ENCODE results near the gene PCSK2.

The PCSK2 gene

DNA sequence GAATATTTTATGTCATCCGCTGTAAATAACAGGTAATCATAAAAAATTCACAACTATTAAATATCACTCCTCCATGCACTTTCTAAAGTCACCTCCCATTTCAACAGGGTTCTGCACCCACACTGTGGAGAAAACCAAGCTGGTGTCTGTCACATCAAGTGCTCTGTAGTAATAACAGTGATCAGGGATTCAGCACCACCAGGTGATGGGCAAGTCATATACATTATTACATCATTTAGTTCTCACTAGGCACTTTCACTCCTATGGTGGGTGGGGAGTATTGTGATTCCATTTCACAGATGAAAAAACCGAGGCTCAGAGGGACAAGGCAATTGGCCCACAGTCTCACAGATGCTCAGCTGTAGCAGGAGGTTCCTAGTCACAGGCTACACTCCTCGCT is 295.7 kb downstream of the PCSK2 start:
- no peak for TF ChIP-seq CTCF (IDR thresholded peaks at IDR 0.05; ENCODE audit: borderline replicate concordance, insufficient read depth, low read depth, low read length)
- H3K4me3 ChIP-seq (ENCODE audit: low read depth, low read length) = no peak overlapping the region

DNA sequence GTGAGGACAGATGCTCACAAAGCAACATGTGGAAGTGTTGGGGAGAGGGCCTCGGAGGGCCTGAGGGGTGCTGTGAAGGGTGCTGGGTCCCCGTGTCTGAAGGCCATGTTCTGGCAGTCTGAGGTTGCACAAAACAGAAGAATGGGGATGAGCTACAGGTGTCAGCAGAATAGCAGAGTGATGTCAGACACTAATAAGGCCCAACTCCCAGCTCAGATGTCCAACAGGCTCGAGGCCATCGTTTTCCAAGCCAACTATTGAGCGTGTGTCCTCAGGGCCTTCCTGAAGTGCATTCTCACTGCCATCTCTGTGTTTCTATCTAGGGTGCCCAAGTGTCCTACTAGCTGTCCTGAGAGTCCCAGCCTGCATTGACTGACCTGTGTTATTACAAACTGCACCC is 296.5 kb downstream of the PCSK2 start:
- TF ChIP-seq CTCF (IDR thresholded peaks at IDR 0.05; ENCODE audit: borderline replicate concordance, insufficient read depth, low read depth, low read length) = no peak
- no peak overlapping the region for H3K4me3 ChIP-seq (ENCODE audit: low read depth, low read length)

GRCh38 chr20:17524560-17524959 is 297.7 kb downstream of the PCSK2 start:
- no peak for TF ChIP-seq CTCF (IDR thresholded peaks at IDR 0.05; ENCODE audit: borderline replicate concordance, insufficient read depth, low read depth, low read length)
- no peak overlapping the region for H3K4me3 ChIP-seq (ENCODE audit: low read depth, low read length)

- no peak overlapping the region for H3K4me3 ChIP-seq (ENCODE audit: low read depth, low read length)
- TF ChIP-seq CTCF (IDR thresholded peaks at IDR 0.05; ENCODE audit: borderline replicate concordance, insufficient read depth, low read depth, low read length) = no peak
These were observed 298.3 kb downstream of the PCSK2 start for GRCh38 chr20:17525132-17525531.

GRCh38 chr20:17525650-17526049 is 298.8 kb downstream of the PCSK2 start:
- no peak overlapping the region for H3K4me3 ChIP-seq (ENCODE audit: low read depth, low read length)
- no peak for TF ChIP-seq CTCF (IDR thresholded peaks at IDR 0.05; ENCODE audit: borderline replicate concordance, insufficient read depth, low read depth, low read length)

- H3K4me3 ChIP-seq (ENCODE audit: low read depth, low read length) = no peak overlapping the region
- no peak for TF ChIP-seq CTCF (IDR thresholded peaks at IDR 0.05; ENCODE audit: borderline replicate concordance, insufficient read depth, low read depth, low read length)
These were observed 302.7 kb downstream of the PCSK2 start for GRCh38 chr20:17529586-17529985.

DNA sequence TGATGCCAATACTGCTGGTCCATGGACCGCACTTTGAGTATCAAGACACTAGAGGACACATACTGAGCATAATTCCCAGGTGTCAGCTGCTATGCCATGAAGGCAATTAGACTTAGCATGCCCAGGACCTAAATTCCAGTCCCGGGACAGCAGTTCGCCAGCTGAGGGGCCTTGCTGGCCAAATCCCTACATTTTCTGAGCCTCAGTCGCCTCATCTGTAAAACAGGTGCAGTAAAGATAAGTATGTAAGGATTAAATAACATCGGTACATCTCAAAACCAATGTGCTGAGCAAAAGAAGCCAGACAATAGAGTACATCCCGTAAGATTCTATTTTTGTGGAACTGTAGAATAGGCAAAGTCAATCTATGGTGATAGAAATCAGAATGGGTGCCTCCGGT is 303.3 kb downstream of the PCSK2 start:
- no peak overlapping the region for H3K4me3 ChIP-seq (ENCODE audit: low read depth, low read length)

More for the DNA sequence above, 303.3 kb downstream of the PCSK2 start:
- TF ChIP-seq CTCF (IDR thresholded peaks at IDR 0.05; ENCODE audit: borderline replicate concordance, insufficient read depth, low read depth, low read length) = no peak
